Fibroblast of villous mesenchyme (primary cell): Measurements from ENCODE around the gene UBE4B. TPM values are rescaled to one million over a fixed set of nuclear protein-coding genes. Genes with fewer than 3 reads are reported as not detected.

Experiments
- DNase-seq: peaks from one replicate; pipeline ENCODE4 v3.0.0-alpha.2; 2010; ENCODE audit warnings: low read depth
- H3K4me3 ChIP-seq: 2 replicates; pipeline ENCODE4 v1.5.1; 2011; ENCODE audit warnings: low read depth, mild to moderate bottlenecking, low read length
- total RNA-seq: library from RNA; depleted of rRNA; stranded (reverse); fragments of >200 nt; gene quantifications from 2 replicates; pipeline ENCODE4 v1.2.3, GENCODE V29; 2012
- TF ChIP-seq, protein P1 (sequence below): IDR thresholded peaks from 2 replicates; pipeline ENCODE4 v1.5.1; 2012; ENCODE audit warnings: low read depth, mild to moderate bottlenecking, low read length; ENCODE audit not compliant: insufficient read depth

Gene UBE4B
- total RNA-seq, 1 donor, result 47.9 TPM

DNA sequence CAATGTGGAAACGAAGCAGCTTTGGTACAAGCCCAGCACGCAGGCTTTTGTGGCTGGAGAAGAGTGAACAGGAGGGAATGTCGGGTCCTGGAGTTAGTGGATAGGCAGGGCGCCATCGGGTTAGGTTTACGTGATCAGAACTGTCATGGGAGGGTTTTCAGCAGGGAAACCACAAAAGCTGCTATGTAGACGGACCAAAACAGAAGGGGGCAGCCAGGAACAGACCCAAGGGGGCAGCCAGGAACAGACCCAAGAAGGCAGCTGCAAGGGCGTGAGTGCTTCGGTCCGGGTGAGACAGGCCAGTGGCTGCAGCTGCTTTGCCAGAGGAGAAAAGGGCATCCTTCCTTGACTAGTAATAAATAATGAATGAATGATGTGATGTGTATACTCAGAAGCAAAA, 100.1 kb downstream of the UBE4B start:
- no peak for DNase-seq
- TF ChIP-seq, protein P1, sequence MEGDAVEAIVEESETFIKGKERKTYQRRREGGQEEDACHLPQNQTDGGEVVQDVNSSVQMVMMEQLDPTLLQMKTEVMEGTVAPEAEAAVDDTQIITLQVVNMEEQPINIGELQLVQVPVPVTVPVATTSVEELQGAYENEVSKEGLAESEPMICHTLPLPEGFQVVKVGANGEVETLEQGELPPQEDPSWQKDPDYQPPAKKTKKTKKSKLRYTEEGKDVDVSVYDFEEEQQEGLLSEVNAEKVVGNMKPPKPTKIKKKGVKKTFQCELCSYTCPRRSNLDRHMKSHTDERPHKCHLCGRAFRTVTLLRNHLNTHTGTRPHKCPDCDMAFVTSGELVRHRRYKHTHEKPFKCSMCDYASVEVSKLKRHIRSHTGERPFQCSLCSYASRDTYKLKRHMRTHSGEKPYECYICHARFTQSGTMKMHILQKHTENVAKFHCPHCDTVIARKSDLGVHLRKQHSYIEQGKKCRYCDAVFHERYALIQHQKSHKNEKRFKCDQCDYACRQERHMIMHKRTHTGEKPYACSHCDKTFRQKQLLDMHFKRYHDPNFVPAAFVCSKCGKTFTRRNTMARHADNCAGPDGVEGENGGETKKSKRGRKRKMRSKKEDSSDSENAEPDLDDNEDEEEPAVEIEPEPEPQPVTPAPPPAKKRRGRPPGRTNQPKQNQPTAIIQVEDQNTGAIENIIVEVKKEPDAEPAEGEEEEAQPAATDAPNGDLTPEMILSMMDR, result no peak
- no peak overlapping the region for H3K4me3 ChIP-seq

DNA sequence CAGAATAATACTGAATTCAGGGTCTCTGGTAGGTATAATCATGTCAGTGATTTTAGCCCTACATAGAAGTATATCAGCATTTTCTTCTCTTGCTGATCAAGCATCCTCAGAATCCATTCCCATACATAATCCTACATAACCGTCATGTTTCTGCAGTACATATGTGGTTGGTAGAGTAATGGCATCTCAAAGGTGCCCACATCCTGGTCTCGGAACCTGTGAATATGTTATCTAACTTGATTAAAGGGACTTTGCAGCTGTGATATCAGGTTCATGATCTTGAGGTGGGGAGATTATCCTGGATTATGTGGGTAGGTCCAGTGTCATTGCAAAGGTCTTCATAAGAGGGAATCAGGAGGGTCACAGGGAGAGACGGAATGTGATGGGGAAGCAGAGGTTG, 108.2 kb downstream of the UBE4B start:
- no peak for DNase-seq
- H3K4me3 ChIP-seq, result no peak overlapping the region
- TF ChIP-seq, protein P1, result no peak

DNA sequence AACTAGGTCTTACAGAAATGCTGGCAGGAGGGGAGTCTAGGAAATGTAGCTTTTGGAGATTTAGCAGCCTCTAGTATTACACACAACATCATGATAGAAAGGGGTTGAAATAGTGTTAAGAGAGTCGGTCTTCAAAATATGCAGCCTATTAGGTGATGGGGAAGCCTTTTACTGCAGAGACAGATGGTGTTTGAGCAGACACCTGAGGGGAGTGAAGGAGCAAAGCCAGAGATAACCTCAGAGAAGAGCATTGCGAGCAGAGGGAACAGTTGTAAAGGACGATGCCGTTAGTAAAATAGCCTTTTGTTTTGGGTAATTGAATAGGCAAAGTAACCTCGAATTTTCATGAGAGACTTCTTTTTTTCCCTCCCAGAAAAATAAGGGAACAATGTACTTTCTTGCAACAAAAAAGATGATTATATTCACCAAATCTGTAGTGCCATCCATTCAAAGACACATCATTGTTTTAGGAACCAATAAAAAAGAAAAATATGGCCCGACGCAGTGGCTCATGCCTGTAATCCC, 111.3 kb downstream of the UBE4B start:
- H3K4me3 ChIP-seq, result no peak overlapping the region
- no peak for DNase-seq
- TF ChIP-seq, protein P1, result no peak

DNA sequence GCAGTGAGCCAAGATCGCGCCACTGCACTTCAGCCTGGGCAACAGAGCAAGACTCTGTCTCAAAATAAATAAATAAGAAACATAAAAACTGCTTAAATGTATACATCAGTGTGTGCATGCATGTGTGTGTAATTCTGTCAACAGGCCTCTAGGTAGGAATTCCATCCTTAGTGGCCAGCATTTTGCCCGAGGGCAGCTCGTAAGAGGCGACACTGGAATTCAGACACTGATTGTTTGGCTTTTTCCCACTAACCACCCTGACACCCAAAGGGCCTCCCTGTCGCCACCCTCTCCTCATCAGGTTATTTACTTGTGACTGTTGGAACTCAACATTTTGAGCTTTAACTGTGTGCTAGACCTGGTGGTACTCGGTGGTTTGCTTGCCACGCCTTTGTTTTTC, 113.6 kb downstream of the UBE4B start:
- DNase-seq, result no peak
- TF ChIP-seq, protein P1, result no peak
- H3K4me3 ChIP-seq, result no peak overlapping the region

DNA sequence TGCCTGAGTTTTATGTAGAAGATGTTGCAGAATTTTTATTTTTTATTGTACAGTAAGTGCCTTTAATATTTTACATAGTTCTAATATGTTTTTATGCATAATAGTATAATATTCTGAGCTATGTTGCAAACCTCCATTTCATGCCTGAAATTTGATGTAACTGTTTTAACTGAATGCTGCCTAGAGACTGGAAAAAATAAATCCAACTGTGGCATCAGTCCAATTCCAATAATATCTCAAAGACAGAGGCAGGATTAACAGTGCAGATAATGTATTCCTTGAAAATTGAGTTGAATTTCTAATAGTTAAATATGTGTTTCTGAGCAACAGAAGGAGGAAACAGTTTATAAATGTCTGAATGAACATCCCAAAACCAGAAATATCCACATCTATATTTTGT, 116.5 kb downstream of the UBE4B start:
- no peak for DNase-seq
- TF ChIP-seq, protein P1, result no peak
- H3K4me3 ChIP-seq, result no peak overlapping the region

DNA sequence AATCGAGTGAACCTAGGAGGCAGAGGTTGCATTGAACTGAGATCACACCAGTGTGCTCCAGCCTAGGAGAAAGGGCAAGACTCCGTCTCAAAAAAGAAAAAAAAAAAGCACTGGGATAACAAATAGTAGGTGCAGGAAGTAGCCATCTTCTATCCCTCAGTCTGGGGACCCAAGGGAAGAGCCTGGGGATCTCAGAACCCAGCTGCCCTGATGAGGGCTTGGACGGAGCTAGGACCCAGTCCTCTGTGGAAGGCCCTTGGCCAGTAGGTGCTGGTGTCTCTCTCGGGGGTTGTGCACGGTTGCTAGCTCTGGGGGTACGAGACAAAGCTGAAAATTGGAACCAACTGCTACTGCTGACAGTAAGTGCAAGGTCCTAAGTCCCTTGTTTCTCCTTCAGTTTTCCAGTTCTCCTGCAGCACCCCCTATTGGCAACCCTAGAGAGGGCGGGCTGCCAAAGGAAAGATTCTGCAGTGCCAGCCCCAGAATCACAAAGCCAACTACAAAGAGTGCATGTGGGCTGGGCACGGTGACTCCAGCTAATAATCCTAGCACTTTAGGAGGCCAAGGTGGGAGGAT, 120.0 kb downstream of the UBE4B start:
- TF ChIP-seq, protein P1, result peak; percentile 74
- no peak overlapping the region for H3K4me3 ChIP-seq
- DNase-seq, result peak; percentile 51
